ENCODE measurements around the gene TMC2.

- TF ChIP-seq POLR2A (IDR thresholded peaks at IDR 0.05; ENCODE audit: low read depth, low read length) (no peak), POLR2AphosphoS5 (IDR thresholded peaks at IDR 0.05; ENCODE audit: low read depth, low read length) (no peak), TAF1 (IDR thresholded peaks at IDR 0.05; ENCODE audit: borderline replicate concordance, low read depth, low read length) (no peak)
Observed at GRCh38 chr20:2542361-2542760, 6.0 kb downstream of the TMC2 start.
